HepG2 (cell line): ENCODE data around the gene ZNF33B. TPM values are rescaled to one million over a fixed set of nuclear protein-coding genes. Genes with fewer than 3 reads are reported as not detected.
"Not testable (repeated sequence)": the region's sequence is repeated elsewhere in the genome, so short reads cannot be mapped to it uniquely, and the experiment has no call there.

ENCODE experiments used
- ATF7 ChIP-seq, 2 experiments: fragments of 450-650 bp in 1 of 2; sonication (generic) in 1 of 2; formaldehyde crosslinking in 1 of 2; IDR thresholded peaks; 2 replicates each; pipeline versions ENCODE4 v1.4.0 to v1.6.1; 2016 to 2020; ENCODE audit warnings: antibody characterized with exemption in 1 of 2, mild to moderate bottlenecking in 1 of 2, missing genetic modification reagents in 1 of 2
- SOX6 ChIP-seq, 2 experiments: fragments of 450-650 bp in 1 of 2; sonication (generic) in 1 of 2; formaldehyde crosslinking in 1 of 2; IDR thresholded peaks; 2 replicates each; pipeline versions ENCODE4 v1.4.0 to v1.6.1; 2017 to 2020; ENCODE audit warnings: antibody characterized with exemption in 1 of 2, mild to moderate bottlenecking in 1 of 2, missing genetic modification reagents in 1 of 2
- TBX2 ChIP-seq: sonication (generic); formaldehyde crosslinking; IDR thresholded peaks from 2 replicates; pipeline ENCODE4 v1.5.0; 2020; ENCODE audit warnings: missing genetic modification reagents, mild to moderate bottlenecking, borderline replicate concordance
- ZBTB7A ChIP-seq: sonication (generic); formaldehyde crosslinking; IDR thresholded peaks from 2 replicates; pipeline ENCODE4 v1.8.0; 2022; ENCODE audit warnings: mild to moderate bottlenecking, missing genetic modification reagents
- ZBTB7B ChIP-seq: sonication (generic); formaldehyde crosslinking; IDR thresholded peaks from 2 replicates; pipeline ENCODE4 v1.4.0; 2020; ENCODE audit warnings: missing genetic modification reagents
- ZNF746 ChIP-seq: sonication (generic); formaldehyde crosslinking; IDR thresholded peaks from 2 replicates; pipeline ENCODE4 v1.8.0; 2022; ENCODE audit warnings: mild to moderate bottlenecking, missing genetic modification reagents
- ZNF749 ChIP-seq: sonication (generic); formaldehyde crosslinking; IDR thresholded peaks from 2 replicates; pipeline ENCODE4 v1.8.0; 2022; ENCODE audit warnings: mild to moderate bottlenecking, missing genetic modification reagents, moderate library complexity, borderline replicate concordance
- ZSCAN31 ChIP-seq: sonication (generic); formaldehyde crosslinking; IDR thresholded peaks from 2 replicates; pipeline ENCODE4 v1.5.0; 2020; ENCODE audit warnings: low read depth, mild to moderate bottlenecking, missing genetic modification reagents
- polyA plus RNA-seq, 8 experiments: library from polyadenylated mRNA; depleted of rRNA in 3 of 8; stranded (reverse) in 7 of 8; unstranded in 1 of 8; fragments of >200 nt; fragmentation: Illumina TruSeq in 4 of 8; extraction: Trizol in 4 of 8; gene quantifications; 2 replicates each; pipeline versions ENCODE4 v1.2.1 to v1.2.3, GENCODE V29; 2011 to 2016; ENCODE audit warnings: low read depth in 4 of 8, missing spikeins in 1 of 8, mixed read lengths in 1 of 8; ENCODE audit not compliant: insufficient read depth in 1 of 8
- total RNA-seq, 5 experiments: library from RNA; depleted of rRNA; stranded (reverse); fragments of >200 nt; fragmentation: Illumina TruSeq; extraction: Trizol; gene quantifications; 2 replicates each; pipeline ENCODE4 v1.2.3, GENCODE V29; 2016; ENCODE audit warnings: low read depth in 1 of 5
- TF ChIP-seq, protein P1 (sequence below), 2 experiments: sonication (generic) in 1 of 2; formaldehyde crosslinking in 1 of 2; IDR thresholded peaks; 2 replicates each; pipeline versions ENCODE4 v1.4.0 to v1.6.1; 2018 to 2020; ENCODE audit warnings: missing genetic modification reagents in 2 of 2, borderline replicate concordance in 1 of 2, low read depth in 1 of 2, mild to moderate bottlenecking in 1 of 2, missing biosample characterization in 1 of 2
- TF ChIP-seq, protein P2 (sequence below): sonication (generic); formaldehyde crosslinking; IDR thresholded peaks from 2 replicates; pipeline ENCODE4 v1.9.0; 2022; ENCODE audit warnings: missing genetic modification reagents, mild to moderate bottlenecking, borderline replicate concordance
- TF ChIP-seq, protein P3 (sequence below): sonication (generic); formaldehyde crosslinking; IDR thresholded peaks from 2 replicates; pipeline ENCODE4 v1.5.0; 2020; ENCODE audit warnings: mild to moderate bottlenecking, missing genetic modification reagents, borderline replicate concordance
- TF ChIP-seq, protein P4 (sequence below): sonication (generic); formaldehyde crosslinking; IDR thresholded peaks from 2 replicates; pipeline ENCODE4 v1.5.1; 2020; ENCODE audit warnings: missing genetic modification reagents, mild to moderate bottlenecking, borderline replicate concordance

ZNF33B gene
- total and polyA plus RNA-seq, 2 of the 13 experiments (the other 11 are each of a cell fraction or from before 2014, with no cell fraction given) = 18.4 to 23.5 TPM

DNA sequence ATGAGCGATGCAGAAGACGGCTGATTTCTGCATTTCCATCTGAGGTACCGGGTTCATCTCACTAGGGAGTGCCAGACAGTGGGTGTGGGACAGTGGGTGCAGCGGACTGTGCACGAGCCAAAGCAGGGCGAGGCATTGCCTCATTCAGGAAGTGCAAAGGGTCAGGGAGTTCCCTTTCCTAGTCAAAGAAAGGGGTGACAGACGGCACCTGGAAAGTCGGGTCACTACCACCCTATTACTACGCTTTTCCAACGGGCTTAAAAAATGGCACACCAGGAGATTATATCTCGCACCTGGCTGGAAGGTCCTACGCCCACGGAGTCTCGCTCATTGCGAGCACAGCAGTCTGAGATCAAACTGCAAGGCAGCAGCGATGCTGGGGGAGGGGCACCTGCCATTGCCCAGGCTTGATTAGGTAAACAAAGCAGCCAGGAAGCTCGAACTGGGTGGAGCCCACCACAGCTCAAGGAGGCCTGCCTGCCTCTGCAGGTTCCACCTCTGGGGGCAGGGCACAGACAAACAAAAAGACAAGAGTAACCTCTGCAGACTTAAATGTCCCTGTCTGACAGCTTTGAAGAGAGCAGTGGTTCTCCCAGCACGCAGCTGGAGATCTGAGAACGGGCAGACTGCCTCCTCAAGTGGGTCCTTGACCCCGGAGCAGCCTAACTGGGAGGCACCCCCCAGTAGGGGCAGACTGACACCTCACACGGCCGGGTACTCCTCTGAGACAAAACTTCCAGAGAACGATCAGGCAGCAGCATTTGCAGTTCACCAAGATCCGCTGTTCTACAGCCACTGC is 27.0 kb upstream of the ZNF33B start (continued):
- TF ChIP-seq, protein P1, sequence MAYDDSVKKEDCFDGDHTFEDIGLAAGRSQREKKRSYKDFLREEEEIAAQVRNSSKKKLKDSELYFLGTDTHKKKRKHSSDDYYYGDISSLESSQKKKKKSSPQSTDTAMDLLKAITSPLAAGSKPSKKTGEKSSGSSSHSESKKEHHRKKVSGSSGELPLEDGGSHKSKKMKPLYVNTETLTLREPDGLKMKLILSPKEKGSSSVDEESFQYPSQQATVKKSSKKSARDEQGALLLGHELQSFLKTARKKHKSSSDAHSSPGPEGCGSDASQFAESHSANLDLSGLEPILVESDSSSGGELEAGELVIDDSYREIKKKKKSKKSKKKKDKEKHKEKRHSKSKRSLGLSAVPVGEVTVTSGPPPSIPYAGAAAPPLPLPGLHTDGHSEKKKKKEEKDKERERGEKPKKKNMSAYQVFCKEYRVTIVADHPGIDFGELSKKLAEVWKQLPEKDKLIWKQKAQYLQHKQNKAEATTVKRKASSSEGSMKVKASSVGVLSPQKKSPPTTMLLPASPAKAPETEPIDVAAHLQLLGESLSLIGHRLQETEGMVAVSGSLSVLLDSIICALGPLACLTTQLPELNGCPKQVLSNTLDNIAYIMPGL (CRISPR knock-in tag; IDR thresholded peaks at IDR 0.05; ENCODE audit: borderline replicate concordance in 1 of 2, low read depth in 1 of 2) = peak in 1 of 2 experiments; percentile 47; a peak in 1 of 4 replicates
- peak; percentile 51 for TF ChIP-seq ZNF746 (CRISPR knock-in tag)
- TF ChIP-seq ZBTB7B (CRISPR knock-in tag) = peak; percentile 81; the same call in 1 of the 2 replicates
- TF ChIP-seq, protein P2, sequence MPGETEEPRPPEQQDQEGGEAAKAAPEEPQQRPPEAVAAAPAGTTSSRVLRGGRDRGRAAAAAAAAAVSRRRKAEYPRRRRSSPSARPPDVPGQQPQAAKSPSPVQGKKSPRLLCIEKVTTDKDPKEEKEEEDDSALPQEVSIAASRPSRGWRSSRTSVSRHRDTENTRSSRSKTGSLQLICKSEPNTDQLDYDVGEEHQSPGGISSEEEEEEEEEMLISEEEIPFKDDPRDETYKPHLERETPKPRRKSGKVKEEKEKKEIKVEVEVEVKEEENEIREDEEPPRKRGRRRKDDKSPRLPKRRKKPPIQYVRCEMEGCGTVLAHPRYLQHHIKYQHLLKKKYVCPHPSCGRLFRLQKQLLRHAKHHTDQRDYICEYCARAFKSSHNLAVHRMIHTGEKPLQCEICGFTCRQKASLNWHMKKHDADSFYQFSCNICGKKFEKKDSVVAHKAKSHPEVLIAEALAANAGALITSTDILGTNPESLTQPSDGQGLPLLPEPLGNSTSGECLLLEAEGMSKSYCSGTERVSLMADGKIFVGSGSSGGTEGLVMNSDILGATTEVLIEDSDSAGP = peak; percentile 27; the same call in 1 of the 2 replicates
- 0 out of 2 replicates have a peak, but pooled peaks have one; percentile 8 for TF ChIP-seq ZSCAN31 (CRISPR knock-in tag)
- TF ChIP-seq, protein P3, sequence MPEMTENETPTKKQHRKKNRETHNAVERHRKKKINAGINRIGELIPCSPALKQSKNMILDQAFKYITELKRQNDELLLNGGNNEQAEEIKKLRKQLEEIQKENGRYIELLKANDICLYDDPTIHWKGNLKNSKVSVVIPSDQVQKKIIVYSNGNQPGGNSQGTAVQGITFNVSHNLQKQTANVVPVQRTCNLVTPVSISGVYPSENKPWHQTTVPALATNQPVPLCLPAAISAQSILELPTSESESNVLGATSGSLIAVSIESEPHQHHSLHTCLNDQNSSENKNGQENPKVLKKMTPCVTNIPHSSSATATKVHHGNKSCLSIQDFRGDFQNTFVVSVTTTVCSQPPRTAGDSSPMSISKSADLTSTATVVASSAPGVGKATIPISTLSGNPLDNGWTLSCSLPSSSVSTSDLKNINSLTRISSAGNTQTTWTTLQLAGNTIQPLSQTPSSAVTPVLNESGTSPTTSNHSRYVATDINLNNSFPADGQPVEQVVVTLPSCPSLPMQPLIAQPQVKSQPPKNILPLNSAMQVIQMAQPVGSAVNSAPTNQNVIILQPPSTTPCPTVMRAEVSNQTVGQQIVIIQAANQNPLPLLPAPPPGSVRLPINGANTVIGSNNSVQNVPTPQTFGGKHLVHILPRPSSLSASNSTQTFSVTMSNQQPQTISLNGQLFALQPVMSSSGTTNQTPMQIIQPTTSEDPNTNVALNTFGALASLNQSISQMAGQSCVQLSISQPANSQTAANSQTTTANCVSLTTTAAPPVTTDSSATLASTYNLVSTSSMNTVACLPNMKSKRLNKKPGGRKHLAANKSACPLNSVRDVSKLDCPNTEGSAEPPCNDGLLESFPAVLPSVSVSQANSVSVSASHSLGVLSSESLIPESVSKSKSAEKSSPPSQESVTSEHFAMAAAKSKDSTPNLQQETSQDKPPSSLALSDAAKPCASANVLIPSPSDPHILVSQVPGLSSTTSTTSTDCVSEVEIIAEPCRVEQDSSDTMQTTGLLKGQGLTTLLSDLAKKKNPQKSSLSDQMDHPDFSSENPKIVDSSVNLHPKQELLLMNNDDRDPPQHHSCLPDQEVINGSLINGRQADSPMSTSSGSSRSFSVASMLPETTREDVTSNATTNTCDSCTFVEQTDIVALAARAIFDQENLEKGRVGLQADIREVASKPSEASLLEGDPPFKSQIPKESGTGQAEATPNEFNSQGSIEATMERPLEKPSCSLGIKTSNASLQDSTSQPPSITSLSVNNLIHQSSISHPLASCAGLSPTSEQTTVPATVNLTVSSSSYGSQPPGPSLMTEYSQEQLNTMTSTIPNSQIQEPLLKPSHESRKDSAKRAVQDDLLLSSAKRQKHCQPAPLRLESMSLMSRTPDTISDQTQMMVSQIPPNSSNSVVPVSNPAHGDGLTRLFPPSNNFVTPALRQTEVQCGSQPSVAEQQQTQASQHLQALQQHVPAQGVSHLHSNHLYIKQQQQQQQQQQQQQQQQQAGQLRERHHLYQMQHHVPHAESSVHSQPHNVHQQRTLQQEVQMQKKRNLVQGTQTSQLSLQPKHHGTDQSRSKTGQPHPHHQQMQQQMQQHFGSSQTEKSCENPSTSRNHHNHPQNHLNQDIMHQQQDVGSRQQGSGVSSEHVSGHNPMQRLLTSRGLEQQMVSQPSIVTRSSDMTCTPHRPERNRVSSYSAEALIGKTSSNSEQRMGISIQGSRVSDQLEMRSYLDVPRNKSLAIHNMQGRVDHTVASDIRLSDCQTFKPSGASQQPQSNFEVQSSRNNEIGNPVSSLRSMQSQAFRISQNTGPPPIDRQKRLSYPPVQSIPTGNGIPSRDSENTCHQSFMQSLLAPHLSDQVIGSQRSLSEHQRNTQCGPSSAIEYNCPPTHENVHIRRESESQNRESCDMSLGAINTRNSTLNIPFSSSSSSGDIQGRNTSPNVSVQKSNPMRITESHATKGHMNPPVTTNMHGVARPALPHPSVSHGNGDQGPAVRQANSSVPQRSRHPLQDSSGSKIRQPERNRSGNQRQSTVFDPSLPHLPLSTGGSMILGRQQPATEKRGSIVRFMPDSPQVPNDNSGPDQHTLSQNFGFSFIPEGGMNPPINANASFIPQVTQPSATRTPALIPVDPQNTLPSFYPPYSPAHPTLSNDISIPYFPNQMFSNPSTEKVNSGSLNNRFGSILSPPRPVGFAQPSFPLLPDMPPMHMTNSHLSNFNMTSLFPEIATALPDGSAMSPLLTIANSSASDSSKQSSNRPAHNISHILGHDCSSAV (CRISPR knock-in tag) = 0 out of 2 replicates have a peak, but pooled peaks have one; percentile 38
- TF ChIP-seq, protein P4, sequence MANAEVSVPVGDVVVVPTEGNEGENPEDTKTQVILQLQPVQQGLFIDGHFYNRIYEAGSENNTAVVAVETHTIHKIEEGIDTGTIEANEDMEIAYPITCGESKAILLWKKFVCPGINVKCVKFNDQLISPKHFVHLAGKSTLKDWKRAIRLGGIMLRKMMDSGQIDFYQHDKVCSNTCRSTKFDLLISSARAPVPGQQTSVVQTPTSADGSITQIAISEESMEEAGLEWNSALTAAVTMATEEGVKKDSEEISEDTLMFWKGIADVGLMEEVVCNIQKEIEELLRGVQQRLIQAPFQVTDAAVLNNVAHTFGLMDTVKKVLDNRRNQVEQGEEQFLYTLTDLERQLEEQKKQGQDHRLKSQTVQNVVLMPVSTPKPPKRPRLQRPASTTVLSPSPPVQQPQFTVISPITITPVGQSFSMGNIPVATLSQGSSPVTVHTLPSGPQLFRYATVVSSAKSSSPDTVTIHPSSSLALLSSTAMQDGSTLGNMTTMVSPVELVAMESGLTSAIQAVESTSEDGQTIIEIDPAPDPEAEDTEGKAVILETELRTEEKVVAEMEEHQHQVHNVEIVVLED = peak; percentile 31; the same call in 1 of the 2 replicates
- not testable (repeated sequence) for TF ChIP-seq SOX6, ATF7 (IDR thresholded peaks at IDR 0.05)
- TF ChIP-seq SOX6 (CRISPR knock-in tag; IDR thresholded peaks at IDR 0.05) = peak; percentile 78
- 0 out of 2 replicates have a peak, but pooled peaks have one; percentile 41 for TF ChIP-seq ZBTB7A (CRISPR knock-in tag)
- peak; percentile 67 for TF ChIP-seq TBX2 (CRISPR knock-in tag)
- peak; percentile 27; the same call in 1 of the 2 replicates for TF ChIP-seq ATF7 (CRISPR knock-in tag; IDR thresholded peaks at IDR 0.05)
- 0 out of 2 replicates have a peak, but pooled peaks have one; percentile 33 for TF ChIP-seq ZNF749 (CRISPR knock-in tag)
